ENCODE data around the gene PDE7B.

The PDE7B gene

DNA sequence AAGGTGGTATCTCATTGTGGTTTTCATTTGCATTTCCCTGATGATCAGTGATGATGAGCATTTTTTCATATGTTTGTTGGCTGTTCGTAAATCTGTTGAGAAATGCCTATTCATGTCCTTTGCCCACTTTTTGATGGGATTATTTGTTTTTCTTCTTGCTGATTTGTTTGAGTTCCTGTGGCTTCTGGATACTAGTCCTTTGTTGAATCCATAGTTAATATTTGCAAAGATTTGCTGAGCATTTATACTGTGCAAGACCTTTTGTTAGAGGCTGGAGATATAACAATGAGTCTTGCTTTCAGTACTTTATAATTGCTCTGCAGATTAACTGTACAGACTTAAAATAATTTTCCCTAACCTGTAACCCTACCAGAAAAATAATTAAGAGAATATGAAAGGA is 35.6 kb downstream of the PDE7B start:
- Histone ChIP-seq H3K4me1 (ENCODE audit: control insufficient read depth, insufficient read depth, low read length, poor library complexity, severe bottlenecking) (no peaks in the 10 kb centered on the region), H3K36me3 (ENCODE audit: control insufficient read depth, insufficient read depth, low read length) (no peaks in the 10 kb centered on the region), H3K9me3 (ENCODE audit: control insufficient read depth, low read length) (no peaks in the 10 kb centered on the region), H3K27ac (ENCODE audit: low read depth, low read length, severe bottlenecking) (no peak overlapping the region), H3K4me3 (ENCODE audit: extremely low read depth, insufficient read depth, low read length, poor library complexity, severe bottlenecking) (no peak overlapping the region)
- WGBS, 2 experiments (ENCODE audit: insufficient coverage in 2 of 2) = no CpG with 5 or more reads among the region's 1 CpG

DNA sequence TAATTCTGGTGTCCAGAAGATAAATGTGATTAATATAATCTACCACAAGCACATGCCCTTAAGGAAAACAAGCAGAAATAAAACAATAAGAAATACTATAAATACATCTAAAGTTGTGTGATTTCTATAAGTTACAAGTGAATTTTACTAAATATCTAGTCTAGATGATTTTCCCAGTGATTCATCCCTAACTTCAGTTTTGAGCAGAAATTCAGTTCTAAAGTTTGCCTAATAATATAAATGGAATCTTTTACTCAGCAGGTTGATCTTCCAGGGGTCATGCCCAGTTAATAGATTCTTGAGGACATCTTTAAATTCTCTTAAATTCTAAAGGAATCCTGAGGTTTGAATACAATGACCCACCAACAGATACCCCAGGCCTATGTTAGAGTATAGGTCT is 37.3 kb downstream of the PDE7B start:
- H3K9me3 ChIP-seq (ENCODE audit: control insufficient read depth, low read length) = no peaks in the 10 kb centered on the region
- H3K27ac ChIP-seq (ENCODE audit: low read depth, low read length, severe bottlenecking) = no peak overlapping the region
- no peak overlapping the region for H3K4me3 ChIP-seq (ENCODE audit: extremely low read depth, insufficient read depth, low read length, poor library complexity, severe bottlenecking)
- no peaks in the 10 kb centered on the region for H3K4me1 ChIP-seq (ENCODE audit: control insufficient read depth, insufficient read depth, low read length, poor library complexity, severe bottlenecking)
- H3K36me3 ChIP-seq (ENCODE audit: control insufficient read depth, insufficient read depth, low read length) = no peaks in the 10 kb centered on the region

DNA sequence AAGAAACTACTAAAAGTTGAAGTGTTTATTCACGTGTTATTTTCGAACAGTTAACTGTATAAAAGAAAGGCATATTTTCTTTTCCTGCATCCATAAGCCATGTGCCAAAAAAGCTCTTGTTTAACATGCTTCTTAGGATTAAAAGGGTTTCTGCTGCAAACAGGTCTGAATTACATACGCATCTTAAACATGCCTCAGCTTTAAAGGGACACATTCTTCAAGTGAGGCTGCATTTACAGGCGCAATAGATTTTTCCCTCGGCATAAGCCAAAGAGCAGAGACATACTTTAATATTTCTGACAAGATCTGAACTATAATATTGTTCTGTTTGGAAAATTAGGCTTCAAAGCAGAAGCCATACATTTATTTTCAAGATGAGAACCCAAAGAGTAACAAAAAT is 39.4 kb downstream of the PDE7B start:
- Histone ChIP-seq H3K4me1 (ENCODE audit: control insufficient read depth, insufficient read depth, low read length, poor library complexity, severe bottlenecking) (no peaks in the 10 kb centered on the region), H3K27ac (ENCODE audit: low read depth, low read length, severe bottlenecking) (no peak overlapping the region), H3K4me3 (ENCODE audit: extremely low read depth, insufficient read depth, low read length, poor library complexity, severe bottlenecking) (no peak overlapping the region), H3K9me3 (ENCODE audit: control insufficient read depth, low read length) (no peaks in the 10 kb centered on the region), H3K36me3 (ENCODE audit: control insufficient read depth, insufficient read depth, low read length) (no peaks in the 10 kb centered on the region)
- 80 to 86% methylated on average over 1 of the region's 5 CpGs for WGBS, 2 experiments (ENCODE audit: insufficient coverage in 2 of 2)

DNA sequence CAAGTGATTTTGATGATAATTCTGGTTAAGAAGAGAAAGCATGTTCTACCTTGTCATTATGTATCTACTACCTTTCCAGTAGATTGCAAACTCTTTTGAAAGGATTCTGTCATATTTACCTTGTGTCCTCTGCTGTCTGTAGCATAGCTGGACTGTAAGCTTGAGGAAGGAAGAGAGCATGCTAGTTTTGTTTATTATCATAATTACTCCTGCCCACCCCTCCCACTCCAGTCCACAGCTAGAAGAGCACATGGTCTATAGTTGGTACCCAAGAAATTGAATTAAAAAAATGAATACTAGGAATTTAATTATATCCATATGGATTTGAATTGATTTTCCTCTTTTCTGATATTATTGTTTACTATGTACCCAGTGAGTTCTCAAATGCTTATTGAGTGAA is 40.2 kb downstream of the PDE7B start:
- Histone ChIP-seq H3K4me3 (ENCODE audit: extremely low read depth, insufficient read depth, low read length, poor library complexity, severe bottlenecking) (no peak overlapping the region), H3K4me1 (ENCODE audit: control insufficient read depth, insufficient read depth, low read length, poor library complexity, severe bottlenecking) (no peaks in the 10 kb centered on the region), H3K36me3 (ENCODE audit: control insufficient read depth, insufficient read depth, low read length) (no peaks in the 10 kb centered on the region)

DNA sequence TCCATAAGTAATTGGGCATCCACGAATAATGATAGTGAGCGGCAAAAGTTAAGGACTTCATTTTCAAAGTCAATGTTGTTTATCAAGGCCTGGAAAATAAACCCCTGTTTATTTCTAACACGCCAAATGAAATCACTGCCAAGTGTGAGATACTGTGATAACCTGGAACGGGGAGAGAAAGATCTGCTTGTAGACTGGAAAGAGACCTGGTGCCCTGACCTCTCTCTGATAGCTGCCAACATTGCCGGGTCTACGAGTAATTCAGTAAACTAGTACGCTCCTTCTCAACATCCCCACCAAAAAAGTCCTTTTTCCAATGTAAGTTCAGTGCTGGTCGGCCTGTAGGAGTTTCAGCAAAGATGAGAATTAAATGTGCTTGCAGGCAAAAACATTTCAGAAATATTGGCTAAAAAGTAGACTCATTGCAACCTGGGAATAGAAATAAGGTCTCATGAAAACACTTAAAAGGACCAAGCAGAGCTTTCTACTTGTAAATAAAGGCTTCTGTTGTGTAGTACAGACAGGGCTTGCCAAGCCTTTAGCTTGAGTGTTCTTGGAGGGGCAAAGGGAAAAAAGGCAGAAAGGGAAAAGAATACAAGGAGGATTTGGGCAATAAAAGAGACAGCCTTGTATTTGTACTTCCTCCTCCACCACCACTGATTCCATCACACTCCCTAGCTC is 43.9 kb downstream of the PDE7B start:
- WGBS, 2 experiments (ENCODE audit: insufficient coverage in 2 of 2) = 94 to 100% methylated on average over 3 to 5 of the region's 8 CpGs
- Histone ChIP-seq H3K4me1 (ENCODE audit: control insufficient read depth, insufficient read depth, low read length, poor library complexity, severe bottlenecking) (no peaks in the 10 kb centered on the region), H3K4me3 (ENCODE audit: extremely low read depth, insufficient read depth, low read length, poor library complexity, severe bottlenecking) (no peak overlapping the region), H3K27ac (ENCODE audit: low read depth, low read length, severe bottlenecking) (no peak overlapping the region), H3K9me3 (ENCODE audit: control insufficient read depth, low read length) (no peaks in the 10 kb centered on the region), H3K36me3 (ENCODE audit: control insufficient read depth, insufficient read depth, low read length) (no peaks in the 10 kb centered on the region)

More for the DNA sequence above, 40.2 kb downstream of the PDE7B start:
- no peaks in the 10 kb centered on the region for H3K9me3 ChIP-seq (ENCODE audit: control insufficient read depth, low read length)
- H3K27ac ChIP-seq (ENCODE audit: low read depth, low read length, severe bottlenecking) = no peak overlapping the region

DNA sequence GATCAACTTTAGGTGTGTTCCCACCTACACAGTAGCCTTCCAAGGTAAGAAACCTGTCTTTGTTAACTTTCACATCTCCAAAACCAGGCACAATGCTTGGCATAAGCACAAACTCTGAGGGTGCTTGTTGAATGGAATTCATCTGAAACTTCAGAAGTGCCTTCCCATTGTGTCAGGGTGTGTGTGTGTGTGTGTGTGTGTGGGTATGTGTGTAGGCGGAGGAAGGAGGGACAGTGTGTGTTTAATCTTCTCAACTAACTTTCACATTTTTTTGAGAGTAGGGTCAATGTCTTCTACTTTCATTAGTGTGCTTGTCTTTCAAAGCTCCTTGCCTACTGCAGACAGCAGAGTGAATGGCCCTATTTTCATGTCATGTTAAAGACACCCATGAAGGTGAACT is 45.6 kb downstream of the PDE7B start:
- no peak overlapping the region for H3K27ac ChIP-seq (ENCODE audit: low read depth, low read length, severe bottlenecking)

DNA sequence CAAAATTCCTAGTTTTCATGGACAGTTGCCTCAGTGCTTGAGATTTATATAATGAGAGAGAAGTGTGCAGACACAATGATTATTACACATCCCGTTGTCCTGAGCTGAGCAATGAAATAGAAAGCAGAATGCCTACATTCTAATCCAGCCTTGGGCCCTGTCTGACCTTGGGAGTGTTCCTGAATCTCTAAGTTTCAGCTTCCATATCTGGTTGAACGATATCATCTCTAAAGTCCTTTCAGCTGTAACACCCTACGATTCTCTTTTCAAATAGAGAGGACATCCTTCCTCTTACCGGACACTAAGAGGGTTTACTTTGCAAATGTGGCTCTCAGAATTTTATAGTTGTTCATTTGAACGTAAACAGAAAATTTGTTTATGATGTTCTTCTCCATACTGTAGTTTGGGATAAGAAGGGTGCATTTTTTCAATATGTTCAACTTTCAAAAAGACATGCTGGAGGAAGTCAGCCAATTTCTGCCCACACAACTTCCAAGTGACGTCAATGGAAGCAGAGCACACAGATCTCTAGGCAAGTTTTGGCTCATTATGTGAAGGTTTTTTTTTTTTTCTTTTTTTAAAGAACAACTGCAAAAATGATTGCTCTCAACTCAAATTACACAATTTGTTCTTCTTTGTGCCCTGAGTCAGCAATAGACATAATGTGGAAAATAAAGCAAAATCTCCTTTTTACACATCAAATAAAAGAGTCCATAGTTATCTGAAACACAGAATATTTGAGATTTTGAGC is 50.4 kb downstream of the PDE7B start:
- WGBS, 2 experiments (ENCODE audit: insufficient coverage in 2 of 2) = 87 to 91% methylated on average over 3 to 5 of the region's 6 CpGs
- H3K27ac ChIP-seq (ENCODE audit: low read depth, low read length, severe bottlenecking) = no peak overlapping the region
- H3K4me3 ChIP-seq (ENCODE audit: extremely low read depth, insufficient read depth, low read length, poor library complexity, severe bottlenecking) = no peak overlapping the region
- no peaks in the 10 kb centered on the region for H3K4me1 ChIP-seq (ENCODE audit: control insufficient read depth, insufficient read depth, low read length, poor library complexity, severe bottlenecking)
- no peaks in the 10 kb centered on the region for H3K9me3 ChIP-seq (ENCODE audit: control insufficient read depth, low read length)
- H3K36me3 ChIP-seq (ENCODE audit: control insufficient read depth, insufficient read depth, low read length) = no peaks in the 10 kb centered on the region

More for the DNA sequence above, 45.6 kb downstream of the PDE7B start:
- Histone ChIP-seq H3K4me1 (ENCODE audit: control insufficient read depth, insufficient read depth, low read length, poor library complexity, severe bottlenecking) (no peaks in the 10 kb centered on the region), H3K36me3 (ENCODE audit: control insufficient read depth, insufficient read depth, low read length) (no peaks in the 10 kb centered on the region), H3K4me3 (ENCODE audit: extremely low read depth, insufficient read depth, low read length, poor library complexity, severe bottlenecking) (no peak overlapping the region), H3K9me3 (ENCODE audit: control insufficient read depth, low read length) (no peaks in the 10 kb centered on the region)
- WGBS, 2 experiments (ENCODE audit: insufficient coverage in 2 of 2) = no CpG with 5 or more reads among the region's 1 CpG

DNA sequence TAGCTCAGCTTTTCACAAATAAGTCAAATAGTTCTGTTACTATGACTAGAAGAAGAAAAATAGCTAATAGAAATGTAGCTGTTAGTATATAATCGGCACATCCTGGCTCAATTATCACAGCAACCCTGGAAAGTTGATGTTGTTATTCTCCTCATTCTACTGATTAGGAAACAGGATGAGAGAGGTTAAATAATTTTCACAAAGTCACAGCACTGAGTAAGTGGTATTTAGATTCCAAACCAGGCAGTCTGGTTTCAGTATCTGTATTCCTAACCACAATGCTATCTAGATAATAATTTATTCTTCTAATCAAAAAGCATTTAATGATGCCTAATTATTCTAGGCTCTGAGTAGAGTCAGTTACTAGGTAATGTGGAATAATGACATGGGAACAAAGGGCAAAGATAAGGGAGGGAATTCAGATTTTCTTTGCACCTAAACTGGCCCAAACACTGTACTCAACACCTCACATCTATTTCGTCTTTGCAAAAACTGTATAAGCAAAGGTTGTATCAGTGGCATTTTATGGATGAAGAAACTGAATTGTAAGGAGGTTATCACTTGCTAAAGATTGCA is 51.3 kb downstream of the PDE7B start:
- no CpG with 5 or more reads among the region's 2 CpGs for WGBS, 2 experiments (ENCODE audit: insufficient coverage in 2 of 2)

DNA sequence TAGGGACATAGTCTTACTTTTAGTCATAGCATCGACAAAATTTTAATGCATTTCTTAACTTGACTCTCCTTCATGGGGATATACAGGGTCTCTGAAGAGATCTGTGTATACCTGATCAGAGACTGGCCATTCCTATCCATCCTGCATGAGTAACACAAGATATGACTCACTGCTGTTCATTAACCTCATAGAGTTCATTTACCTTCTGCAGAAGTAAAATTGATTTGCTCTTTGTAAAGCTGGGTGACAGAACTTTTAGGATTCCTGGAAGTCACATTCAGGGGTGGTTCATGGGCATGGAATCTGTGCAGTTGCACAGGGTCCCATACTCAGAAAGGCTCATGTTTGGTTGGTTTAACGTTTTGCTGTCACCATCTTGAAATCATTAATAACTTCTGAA is 53.2 kb downstream of the PDE7B start:
- Histone ChIP-seq H3K27ac (ENCODE audit: low read depth, low read length, severe bottlenecking) (no peak overlapping the region), H3K4me1 (ENCODE audit: control insufficient read depth, insufficient read depth, low read length, poor library complexity, severe bottlenecking) (no peaks in the 10 kb centered on the region), H3K4me3 (ENCODE audit: extremely low read depth, insufficient read depth, low read length, poor library complexity, severe bottlenecking) (no peak overlapping the region), H3K36me3 (ENCODE audit: control insufficient read depth, insufficient read depth, low read length) (no peaks in the 10 kb centered on the region), H3K9me3 (ENCODE audit: control insufficient read depth, low read length) (no peaks in the 10 kb centered on the region)
- WGBS, 2 experiments (ENCODE audit: insufficient coverage in 2 of 2) = 82% methylated on average over 1 of the region's 2 CpGs; no CpG with 5 or more reads in 1 of the 2 experiments

More for the DNA sequence above, 51.3 kb downstream of the PDE7B start:
- no peak overlapping the region for H3K4me3 ChIP-seq (ENCODE audit: extremely low read depth, insufficient read depth, low read length, poor library complexity, severe bottlenecking)
- no peak overlapping the region for H3K27ac ChIP-seq (ENCODE audit: low read depth, low read length, severe bottlenecking)
- no peaks in the 10 kb centered on the region for H3K9me3 ChIP-seq (ENCODE audit: control insufficient read depth, low read length)
- H3K36me3 ChIP-seq (ENCODE audit: control insufficient read depth, insufficient read depth, low read length) = no peaks in the 10 kb centered on the region
- H3K4me1 ChIP-seq (ENCODE audit: control insufficient read depth, insufficient read depth, low read length, poor library complexity, severe bottlenecking) = no peaks in the 10 kb centered on the region

DNA sequence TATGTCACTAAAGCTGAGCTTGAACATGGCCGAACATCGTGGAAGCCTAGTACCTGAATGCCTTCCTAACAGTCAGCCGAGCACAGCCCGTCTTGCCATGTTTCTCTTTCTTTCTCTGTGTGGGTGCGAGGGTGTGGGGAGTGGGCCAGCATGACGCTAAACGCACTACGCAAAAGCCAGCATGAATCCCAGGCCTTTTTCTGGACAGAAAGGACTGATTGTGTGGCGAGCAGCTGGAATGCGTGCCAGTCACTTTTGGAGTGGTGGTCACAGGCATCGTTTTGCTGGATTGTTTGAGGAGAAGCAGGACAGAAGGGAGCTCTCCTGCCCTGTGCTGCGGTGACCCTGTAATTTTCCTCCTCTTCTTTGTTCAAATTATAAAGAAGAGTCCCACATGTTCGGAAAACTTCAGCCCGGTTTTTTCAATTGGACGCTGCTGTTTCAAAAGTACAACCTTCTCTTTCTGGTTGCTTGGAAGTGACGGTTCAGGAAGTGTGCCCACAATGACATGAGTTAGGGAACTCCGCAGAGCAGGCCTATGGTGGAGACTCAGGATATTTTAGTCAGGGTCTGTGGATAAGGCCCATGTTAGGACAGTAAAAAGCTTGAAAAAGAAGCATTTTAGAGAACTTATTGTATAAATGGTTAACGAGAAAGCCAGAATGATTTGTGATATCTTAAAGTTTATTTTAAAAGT is 54.3 kb downstream of the PDE7B start:
- no peaks in the 10 kb centered on the region for H3K9me3 ChIP-seq (ENCODE audit: control insufficient read depth, low read length)
- no peak overlapping the region for H3K4me3 ChIP-seq (ENCODE audit: extremely low read depth, insufficient read depth, low read length, poor library complexity, severe bottlenecking)
- no peak overlapping the region for H3K27ac ChIP-seq (ENCODE audit: low read depth, low read length, severe bottlenecking)
- 95 to 98% methylated on average over 10 to 17 of the region's 18 CpGs for WGBS, 2 experiments (ENCODE audit: insufficient coverage in 2 of 2)
- H3K36me3 ChIP-seq (ENCODE audit: control insufficient read depth, insufficient read depth, low read length) = no peaks in the 10 kb centered on the region
- no peaks in the 10 kb centered on the region for H3K4me1 ChIP-seq (ENCODE audit: control insufficient read depth, insufficient read depth, low read length, poor library complexity, severe bottlenecking)

All from mesodermal cell (in vitro differentiated cells).